OCI-LY7 (cell line): ENCODE measurements around the gene ATP6V0A1. TPM values are rescaled to one million over a fixed set of nuclear protein-coding genes. Genes with fewer than 3 reads are reported as not detected.

ENCODE experiments used
- BruUV-seq: library from RNA; stranded (reverse); fragments of 400-500 nt; replicated peaks from 2 replicates; lab custom pipeline; 2021; lab: Mats Ljungman, UMichigan
- CTCF ChIA-PET: fragments of 300-600 bp; sonication (Branson Sonifier 250); formaldehyde crosslinking; loops from one replicate; lab custom pipeline; 2022; ENCODE audit warnings: antibody characterized with exemption; ENCODE audit not compliant: unreplicated experiment; lab: Charles Lee
- POLR2A ChIA-PET: fragments of 300-600 bp; sonication (Branson Sonifier 250); formaldehyde crosslinking; loops from one replicate; lab custom pipeline; 2022; ENCODE audit warnings: antibody characterized with exemption; lab: Charles Lee
- DNase-seq: peaks from one replicate; pipeline ENCODE4 v3.0.0-alpha.2; 2015; ENCODE audit warnings: low spot score
- H2AFZ ChIP-seq: fragments of 200-600 bp; sonication (generic), shearing (Covaris generic); 2 replicates; pipeline ENCODE4 v1.6.1; 2014; ENCODE audit warnings: mild to moderate bottlenecking, antibody characterized with exemption, low read length, moderate library complexity
- H3K27ac ChIP-seq: fragments of 200-600 bp; sonication (generic); 2 replicates; pipeline ENCODE4 v1.5.1; 2014; ENCODE audit warnings: mixed run types, low read depth, mild to moderate bottlenecking, moderate library complexity, low read length, inconsistent platforms; ENCODE audit not compliant: poor library complexity, severe bottlenecking
- H3K36me3 ChIP-seq: fragments of 200-600 bp; sonication (generic); 2 replicates; pipeline ENCODE4 v1.6.1; 2014; ENCODE audit warnings: mild to moderate bottlenecking, antibody characterized with exemption, low read length, moderate library complexity, mixed read lengths; ENCODE audit not compliant: insufficient read depth
- H3K4me1 ChIP-seq: fragments of 200-600 bp; sonication (generic); 2 replicates; pipeline ENCODE4 v1.5.1; 2014; ENCODE audit warnings: mild to moderate bottlenecking, low read length; ENCODE audit not compliant: insufficient read depth, poor library complexity, severe bottlenecking
- H3K4me2 ChIP-seq: fragments of 200-600 bp; sonication (generic); 2 replicates; pipeline ENCODE4 v1.6.1; 2014; ENCODE audit warnings: mild to moderate bottlenecking, low read length
- H3K4me3 ChIP-seq: fragments of 200-600 bp; sonication (generic); 2 replicates; pipeline ENCODE4 v1.5.1; 2014; ENCODE audit warnings: mild to moderate bottlenecking, low read depth, low read length; ENCODE audit not compliant: poor library complexity, severe bottlenecking
- H3K79me2 ChIP-seq: fragments of 200-600 bp; sonication (generic); 2 replicates; pipeline ENCODE4 v1.6.1; 2016; ENCODE audit warnings: low read depth, mild to moderate bottlenecking, low read length, moderate library complexity, mixed read lengths; ENCODE audit not compliant: insufficient read depth
- H3K9me2 ChIP-seq: fragments of 200-600 bp; sonication (generic); 2 replicates; pipeline ENCODE4 v1.6.1; 2016; ENCODE audit warnings: mild to moderate bottlenecking, low read length, mixed read lengths; ENCODE audit not compliant: insufficient read depth
- H3K9me3 ChIP-seq: fragments of 200-600 bp; sonication (generic); 2 replicates; pipeline ENCODE4 v1.6.1; 2014; ENCODE audit warnings: mild to moderate bottlenecking, mixed run types, low read length, mixed read lengths
- H4K20me1 ChIP-seq: fragments of 200-600 bp; sonication (generic); 2 replicates; pipeline ENCODE4 v1.6.1; 2014; ENCODE audit warnings: mild to moderate bottlenecking, antibody characterized with exemption, low read length, moderate library complexity, mixed read lengths; ENCODE audit not compliant: insufficient read depth
- CTCF ChIP-seq: fragments of 200-600 bp; sonication (generic); conservative IDR thresholded peaks from 2 replicates; pipeline ENCODE4 v1.5.1; 2014; ENCODE audit warnings: mild to moderate bottlenecking, antibody characterized with exemption, low read length, moderate library complexity, mixed read lengths
- EZH2phosphoT487 ChIP-seq: fragments of 200-600 bp; sonication (generic); IDR thresholded peaks from 2 replicates; pipeline ENCODE4 v1.6.1; 2018; ENCODE audit warnings: low read depth, borderline replicate concordance, mild to moderate bottlenecking, mixed run types, antibody characterized with exemption, low read length, moderate library complexity, mixed read lengths
- intact Hi-C: fragments of 100-400 bp; cut with micrococcal nuclease; formaldehyde crosslinking; loops from one replicate; pipeline ENCODE4 v1.10.0; 2022; ENCODE audit not compliant: unreplicated experiment
- total RNA-seq, 2 experiments: library from RNA; depleted of rRNA in 1 of 2; stranded (reverse); fragments of >200 nt in 1 of 2; shearing (Covaris generic) in 1 of 2; gene quantifications; 2 replicates each; pipeline ENCODE4 v1.2.3, GENCODE V29; 2014 to 2022

The ATP6V0A1 gene
- total RNA-seq, 2 experiments from 2014 or later = 19.8 to 46.9 TPM

GRCh38 chr17:42509409-42509808 lies 50.7 kb downstream of the ATP6V0A1 start:
- DNase-seq = no peak
- intact Hi-C loops = no loop called here
- H3K9me2 ChIP-seq = no peaks in the 10 kb centered on the region
- H3K36me3 ChIP-seq = peaks cover 6% of the 10 kb centered on the region
- BruUV-seq = no TSS peak
- ChIA-PET POLR2A (no interaction called here), CTCF (no interaction called here)
- no peak overlapping the region for H3K27ac ChIP-seq
- H3K4me1 ChIP-seq = no peaks in the 10 kb centered on the region
- no peak overlapping the region for H3K4me3 ChIP-seq
- no peaks in the 10 kb centered on the region for H3K9me3 ChIP-seq
- no peak overlapping the region for H3K4me2 ChIP-seq
- no peak for TF ChIP-seq CTCF
- TF ChIP-seq EZH2phosphoT487 = no peak
- no peaks in the 10 kb centered on the region for H3K79me2 ChIP-seq
- no peak overlapping the region for H2AFZ ChIP-seq
- H4K20me1 ChIP-seq = no peaks in the 10 kb centered on the region

GRCh38 chr17:42509841-42510240 lies 51.2 kb downstream of the ATP6V0A1 start:
- ChIA-PET POLR2A (no interaction called here), CTCF (no interaction called here)
- no peaks in the 10 kb centered on the region for H3K4me1 ChIP-seq
- no peaks in the 10 kb centered on the region for H3K9me3 ChIP-seq
- H2AFZ ChIP-seq = no peak overlapping the region
- H4K20me1 ChIP-seq = no peaks in the 10 kb centered on the region
- no peak overlapping the region for H3K4me3 ChIP-seq
- TF ChIP-seq EZH2phosphoT487 (no peak), CTCF (no peak)
- H3K4me2 ChIP-seq = no peak overlapping the region
- no peaks in the 10 kb centered on the region for H3K9me2 ChIP-seq
- no TSS peak for BruUV-seq
- intact Hi-C loops = no loop called here
- no peak overlapping the region for H3K27ac ChIP-seq
- DNase-seq = no peak
- peaks cover 6% of the 10 kb centered on the region for H3K36me3 ChIP-seq
- H3K79me2 ChIP-seq = no peaks in the 10 kb centered on the region

GRCh38 chr17:42512246-42512645 lies 53.6 kb downstream of the ATP6V0A1 start:
- ChIA-PET CTCF (no interaction called here), POLR2A (interaction anchor here (0.6 kb wide), 1 partner anchor 77 kb away, joined by 3 read pairs; no protein-coding TSS in a partner anchor)
- Histone ChIP-seq H4K20me1 (no peaks in the 10 kb centered on the region), H3K9me2 (no peaks in the 10 kb centered on the region), H3K27ac (no peak overlapping the region), H3K79me2 (no peaks in the 10 kb centered on the region), H3K4me1 (no peaks in the 10 kb centered on the region), H2AFZ (no peak overlapping the region), H3K9me3 (no peaks in the 10 kb centered on the region), H3K36me3 (peaks cover 6% of the 10 kb centered on the region), H3K4me3 (no peak overlapping the region), H3K4me2 (no peak overlapping the region)
- TF ChIP-seq EZH2phosphoT487 = no peak
- no peak for TF ChIP-seq CTCF
- no peak for DNase-seq
- BruUV-seq = no TSS peak
- intact Hi-C loops = no loop called here
